B cell (primary cell): Measurements from ENCODE around the gene MKRN2.

ENCODE experiments used
- EZH2 ChIP-seq: IDR thresholded peaks from 2 replicates; pipeline ENCODE4 v1.6.1; 2012; ENCODE audit warnings: borderline replicate concordance, low read depth, mild to moderate bottlenecking, moderate library complexity, low read length; ENCODE audit not compliant: insufficient read depth, poor library complexity, severe bottlenecking
- TF ChIP-seq, protein P1 (sequence below): fragments of 200-600 bp; IDR thresholded peaks from one replicate; pipeline ENCODE4 v1.8.0; 2022; ENCODE audit warnings: antibody characterized with exemption, mild to moderate bottlenecking

DNA sequence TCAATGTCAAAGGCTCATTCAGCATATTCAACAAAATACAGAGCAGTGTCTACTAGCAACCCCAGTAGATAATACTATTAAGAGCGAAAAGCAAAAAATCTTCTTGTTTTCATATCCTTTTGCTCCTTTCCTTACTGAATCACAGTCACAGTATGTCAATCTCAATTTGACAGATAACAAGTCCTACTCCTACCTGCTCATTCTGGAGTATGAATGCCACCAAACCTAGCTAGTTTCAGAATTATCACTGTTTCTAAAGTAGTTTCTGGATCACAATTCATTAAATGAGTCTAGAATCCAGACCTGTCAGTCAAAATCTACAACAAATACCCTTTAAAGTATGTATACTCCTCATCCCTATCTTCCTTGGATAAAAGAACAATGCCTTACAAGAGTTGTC is 51.5 kb downstream of the MKRN2 start:
- TF ChIP-seq, protein P1, sequence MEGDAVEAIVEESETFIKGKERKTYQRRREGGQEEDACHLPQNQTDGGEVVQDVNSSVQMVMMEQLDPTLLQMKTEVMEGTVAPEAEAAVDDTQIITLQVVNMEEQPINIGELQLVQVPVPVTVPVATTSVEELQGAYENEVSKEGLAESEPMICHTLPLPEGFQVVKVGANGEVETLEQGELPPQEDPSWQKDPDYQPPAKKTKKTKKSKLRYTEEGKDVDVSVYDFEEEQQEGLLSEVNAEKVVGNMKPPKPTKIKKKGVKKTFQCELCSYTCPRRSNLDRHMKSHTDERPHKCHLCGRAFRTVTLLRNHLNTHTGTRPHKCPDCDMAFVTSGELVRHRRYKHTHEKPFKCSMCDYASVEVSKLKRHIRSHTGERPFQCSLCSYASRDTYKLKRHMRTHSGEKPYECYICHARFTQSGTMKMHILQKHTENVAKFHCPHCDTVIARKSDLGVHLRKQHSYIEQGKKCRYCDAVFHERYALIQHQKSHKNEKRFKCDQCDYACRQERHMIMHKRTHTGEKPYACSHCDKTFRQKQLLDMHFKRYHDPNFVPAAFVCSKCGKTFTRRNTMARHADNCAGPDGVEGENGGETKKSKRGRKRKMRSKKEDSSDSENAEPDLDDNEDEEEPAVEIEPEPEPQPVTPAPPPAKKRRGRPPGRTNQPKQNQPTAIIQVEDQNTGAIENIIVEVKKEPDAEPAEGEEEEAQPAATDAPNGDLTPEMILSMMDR: no peak
- no peak for TF ChIP-seq EZH2
